Kidney epithelial cell (primary cell): ENCODE measurements around the gene VSX1. TPM values are rescaled to one million over a fixed set of nuclear protein-coding genes. Genes with fewer than 3 reads are reported as not detected.

Experiments used
- DNase-seq: peaks from one replicate; pipeline ENCODE4 v3.0.0-alpha.2; 2010; ENCODE audit warnings: low read depth
- H3K27me3 ChIP-seq: 2 replicates; pipeline ENCODE4 v1.6.0; 2011; ENCODE audit warnings: low read length; ENCODE audit not compliant: control insufficient read depth, insufficient read depth
- H3K36me3 ChIP-seq: 2 replicates; pipeline ENCODE4 v1.5.1; 2011; ENCODE audit warnings: low read length; ENCODE audit not compliant: control insufficient read depth, insufficient read depth
- H3K4me3 ChIP-seq: 2 replicates; pipeline ENCODE4 v1.5.1; 2011; ENCODE audit warnings: low read depth, mild to moderate bottlenecking, control low read depth, low read length
- CTCF ChIP-seq: IDR thresholded peaks from 2 replicates; pipeline ENCODE4 v1.5.1; 2011; ENCODE audit warnings: mild to moderate bottlenecking, moderate library complexity, low read length, control low read depth, inconsistent platforms; ENCODE audit not compliant: insufficient read depth, poor library complexity, severe bottlenecking
- total RNA-seq: library from RNA; depleted of rRNA; stranded (reverse); fragments of >200 nt; gene quantifications from 2 replicates; pipeline ENCODE4 v1.2.3, GENCODE V29; 2015

VSX1 gene
- total RNA-seq, 1 donor from 2014 or later = not detected

- Histone ChIP-seq H3K36me3 (no peaks in the 10 kb centered on the region), H3K4me3 (no peak overlapping the region), H3K27me3 (no peaks in the 10 kb centered on the region)
- TF ChIP-seq CTCF = no peak
- DNase-seq = no peak
These were observed 44.5 kb upstream of the VSX1 start for GRCh38 chr20:25126204-25127029.

- DNase-seq = no peak
- TF ChIP-seq CTCF = no peak
- no peak overlapping the region for H3K4me3 ChIP-seq
- H3K36me3 ChIP-seq = no peaks in the 10 kb centered on the region
- H3K27me3 ChIP-seq = no peaks in the 10 kb centered on the region
These were observed 43.7 kb upstream of the VSX1 start for GRCh38 chr20:25125636-25126035.

- H3K36me3 ChIP-seq = no peaks in the 10 kb centered on the region
- H3K27me3 ChIP-seq = peaks cover 2% of the 10 kb centered on the region
- no peak for DNase-seq
- no peak for TF ChIP-seq CTCF
- no peak overlapping the region for H3K4me3 ChIP-seq
These were observed 39.0 kb upstream of the VSX1 start for GRCh38 chr20:25120920-25121319.

GRCh38 chr20:25120457-25120856 is 38.5 kb upstream of the VSX1 start:
- DNase-seq = no peak
- TF ChIP-seq CTCF = no peak
- Histone ChIP-seq H3K27me3 (peaks cover 2% of the 10 kb centered on the region), H3K36me3 (no peaks in the 10 kb centered on the region), H3K4me3 (no peak overlapping the region)

- Histone ChIP-seq H3K27me3 (peaks cover 2% of the 10 kb centered on the region), H3K4me3 (no peak overlapping the region), H3K36me3 (no peaks in the 10 kb centered on the region)
- no peak for TF ChIP-seq CTCF
- DNase-seq = no peak
These were observed 36.6 kb upstream of the VSX1 start for GRCh38 chr20:25118529-25118928.

- DNase-seq = no peak
- H3K27me3 ChIP-seq = peaks cover 2% of the 10 kb centered on the region
- TF ChIP-seq CTCF = no peak
- H3K36me3 ChIP-seq = no peaks in the 10 kb centered on the region
- H3K4me3 ChIP-seq = no peak overlapping the region
These were observed 36.0 kb upstream of the VSX1 start for GRCh38 chr20:25117990-25118389.
